H1 (cell line): ENCODE results near the gene TERC. TPM values are rescaled to one million over a fixed set of nuclear protein-coding genes. Genes with fewer than 3 reads are reported as not detected.

Experiments
- BACH1 ChIP-seq: IDR thresholded peaks from 2 replicates; pipeline ENCODE4 v1.6.1; 2012; ENCODE audit warnings: low read length, improper control_type of control experiment
- CBX8 ChIP-seq: fragments of 300-800, 300-1000 bp; sonication (generic); IDR thresholded peaks from 2 replicates; pipeline ENCODE4 v1.7.1; 2016; ENCODE audit warnings: low read depth, low read length, borderline replicate concordance
- CHD7 ChIP-seq: fragments of 300-600 bp; sonication (generic); IDR thresholded peaks from 2 replicates; pipeline ENCODE4 v1.7.1; 2012; ENCODE audit warnings: low read length, moderate library complexity, mild to moderate bottlenecking, inconsistent platforms; ENCODE audit not compliant: insufficient replicate concordance
- polyA plus RNA-seq, 7 experiments: library from polyadenylated mRNA; depleted of rRNA in 3 of 7; stranded (reverse) in 5 of 7; unstranded in 2 of 7; fragments of >200 nt in 5 of 7; fragments of 200-250 nt in 2 of 7; gene quantifications; 1 replicate in 5 of 7; 2 replicates in 1 of 7; 4 replicates in 1 of 7; pipeline versions ENCODE4 v1.2.1 to v1.2.3, GENCODE V29; 2011 to 2013; ENCODE audit warnings: missing spikeins in 2 of 7, mixed read lengths in 2 of 7
- total RNA-seq: library from RNA; stranded (reverse); fragmentation: NEBNext Ultra II Directional; extraction: Animal tissue kit (Norgen Biotek cat#: 25700); gene quantifications from 2 replicates; pipeline ENCODE4 v1.2.1, GENCODE V29; 2021

TERC gene
- total and polyA plus RNA-seq, 2 of the 8 experiments (the other 6 are each of a cell fraction or from before 2014, with no cell fraction given): 2.3 to 17.0 TPM

- no peak for TF ChIP-seq CHD7
- no peak for TF ChIP-seq BACH1
- TF ChIP-seq CBX8: no peak
Measured at GRCh38 chr3:169774186-169774585, 9.3 kb upstream of the TERC start (continued).
